Bronchial epithelial cell (primary cell): ENCODE measurements around the gene PSMB7. TPM values are rescaled to one million over a fixed set of nuclear protein-coding genes. Genes with fewer than 3 reads are reported as not detected.
A peak's percentile ranks its signal among the peaks of the same experiment; 100 is the strongest.

Experiments
- DNase-seq: peaks from one replicate; pipeline ENCODE4 v3.0.0-alpha.2; 2010; ENCODE audit warnings: low read depth
- FAIRE-seq: peaks from 2 replicates; lab custom pipeline; 2011; peaks lifted over from hg19 to GRCh38; lab: Jason Lieb, UNC
- H3K27me3 ChIP-seq: 2 replicates; pipeline ENCODE4 v1.5.1; 2011; ENCODE audit warnings: low read length; ENCODE audit not compliant: control insufficient read depth, insufficient read depth
- H3K36me3 ChIP-seq: 2 replicates; pipeline ENCODE4 v1.5.1; 2011; ENCODE audit warnings: low read length; ENCODE audit not compliant: control insufficient read depth, insufficient read depth
- H3K4me3 ChIP-seq: 2 replicates; pipeline ENCODE4 v1.5.1; 2011; ENCODE audit warnings: mild to moderate bottlenecking, low read depth, low read length, control low read depth
- total RNA-seq: library from RNA; depleted of rRNA; stranded (reverse); fragments of >200 nt; gene quantifications from 2 replicates; pipeline ENCODE4 v1.2.1, GENCODE V29; 2014
- TF ChIP-seq, protein P1 (sequence below): IDR thresholded peaks from 2 replicates; pipeline ENCODE4 v1.5.1; 2011; ENCODE audit warnings: mild to moderate bottlenecking, moderate library complexity, low read length, control low read depth, inconsistent platforms; ENCODE audit not compliant: insufficient read depth, severe bottlenecking

The PSMB7 gene
- total RNA-seq, 1 donor from 2014 or later, result 335 TPM

GRCh38 chr9:124452841-124453585 is 37.8 kb upstream of the PSMB7 start:
- no peak for FAIRE-seq
- TF ChIP-seq, protein P1, sequence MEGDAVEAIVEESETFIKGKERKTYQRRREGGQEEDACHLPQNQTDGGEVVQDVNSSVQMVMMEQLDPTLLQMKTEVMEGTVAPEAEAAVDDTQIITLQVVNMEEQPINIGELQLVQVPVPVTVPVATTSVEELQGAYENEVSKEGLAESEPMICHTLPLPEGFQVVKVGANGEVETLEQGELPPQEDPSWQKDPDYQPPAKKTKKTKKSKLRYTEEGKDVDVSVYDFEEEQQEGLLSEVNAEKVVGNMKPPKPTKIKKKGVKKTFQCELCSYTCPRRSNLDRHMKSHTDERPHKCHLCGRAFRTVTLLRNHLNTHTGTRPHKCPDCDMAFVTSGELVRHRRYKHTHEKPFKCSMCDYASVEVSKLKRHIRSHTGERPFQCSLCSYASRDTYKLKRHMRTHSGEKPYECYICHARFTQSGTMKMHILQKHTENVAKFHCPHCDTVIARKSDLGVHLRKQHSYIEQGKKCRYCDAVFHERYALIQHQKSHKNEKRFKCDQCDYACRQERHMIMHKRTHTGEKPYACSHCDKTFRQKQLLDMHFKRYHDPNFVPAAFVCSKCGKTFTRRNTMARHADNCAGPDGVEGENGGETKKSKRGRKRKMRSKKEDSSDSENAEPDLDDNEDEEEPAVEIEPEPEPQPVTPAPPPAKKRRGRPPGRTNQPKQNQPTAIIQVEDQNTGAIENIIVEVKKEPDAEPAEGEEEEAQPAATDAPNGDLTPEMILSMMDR, result no peak
- Histone ChIP-seq H3K36me3 (no peaks in the 10 kb centered on the region), H3K27me3 (no peaks in the 10 kb centered on the region), H3K4me3 (peak overlapping the region; percentile 14)
- DNase-seq, result no peak

DNA sequence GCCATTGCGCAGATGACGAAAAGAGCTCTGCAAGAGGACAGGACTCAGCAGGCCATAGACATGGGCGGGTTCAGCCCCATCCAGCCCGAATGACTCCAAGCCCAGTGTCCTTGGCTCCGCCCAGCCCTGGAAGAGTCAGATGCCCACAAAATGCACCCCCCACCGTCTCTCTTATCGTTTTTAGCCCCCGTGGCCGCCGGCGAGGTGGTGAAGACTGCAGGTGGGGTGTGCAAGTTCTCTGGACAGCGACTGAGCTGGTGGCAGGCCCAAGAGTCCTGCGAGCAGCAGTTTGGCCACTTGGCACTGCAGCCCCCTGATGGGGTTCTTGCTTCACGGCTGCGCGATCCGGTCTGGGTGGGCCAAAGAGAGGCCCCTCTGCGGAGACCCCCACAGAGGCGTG is 37.1 kb upstream of the PSMB7 start:
- TF ChIP-seq, protein P1, result no peak
- no peaks in the 10 kb centered on the region for H3K27me3 ChIP-seq
- FAIRE-seq, result no peak
- no peak for DNase-seq
- no peaks in the 10 kb centered on the region for H3K36me3 ChIP-seq
- no peak overlapping the region for H3K4me3 ChIP-seq

GRCh38 chr9:124450931-124451661 is 35.9 kb upstream of the PSMB7 start:
- Histone ChIP-seq H3K36me3 (no peaks in the 10 kb centered on the region), H3K4me3 (no peak overlapping the region), H3K27me3 (no peaks in the 10 kb centered on the region)
- DNase-seq, result no peak
- TF ChIP-seq, protein P1, result no peak
- no peak for FAIRE-seq

DNA sequence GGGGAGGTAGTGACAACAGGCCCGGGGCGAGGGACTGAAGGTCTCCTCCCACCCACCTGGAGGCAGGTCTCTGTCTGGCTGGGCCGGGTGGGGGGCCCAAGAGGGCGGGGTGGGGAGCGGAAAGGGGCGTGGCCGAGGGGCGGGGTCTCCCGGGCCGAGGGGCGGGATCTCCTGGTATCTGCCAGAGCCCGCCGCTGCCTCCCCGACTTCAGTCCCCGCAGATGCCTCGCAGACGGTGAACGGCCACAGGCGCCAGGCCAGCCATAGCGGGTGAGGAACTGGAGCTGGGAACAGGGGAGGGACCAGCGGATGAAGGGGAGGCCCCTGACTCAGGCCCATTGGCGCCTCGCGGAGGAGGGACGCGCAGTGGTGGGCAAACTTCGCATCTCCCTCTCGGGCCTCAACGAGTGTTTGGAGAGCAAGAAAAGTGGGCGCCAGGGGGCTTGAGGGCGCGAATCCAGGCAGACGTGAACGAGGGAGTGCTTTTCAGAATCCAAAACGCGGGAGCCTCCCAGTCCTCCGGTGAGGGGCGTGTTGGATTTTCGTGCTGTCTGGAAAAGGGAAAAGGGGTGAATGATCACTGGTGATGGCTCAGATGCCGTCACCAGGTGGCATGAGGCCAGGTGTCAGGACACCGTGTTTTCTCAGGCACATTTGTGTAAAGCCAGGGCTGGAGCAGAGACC is 35.1 kb upstream of the PSMB7 start, which contains the start of gene ADGRD2:
Gene ADGRD2 (plus strand): TSS at position 211 of the 684 bp plus-strand sequence. CDS start 1,216 bp downstream, outside the sequence.
- DNase-seq, result peak; percentile 43
- Histone ChIP-seq H3K4me3 (peak within 1 kb of the TSS; percentile 17), H3K36me3 (no peaks in the 10 kb centered on the region), H3K27me3 (no peaks in the 10 kb centered on the region)
- no peak for FAIRE-seq
- TF ChIP-seq, protein P1, result no peak

GRCh38 chr9:124449381-124450151 is 34.3 kb upstream of the PSMB7 start:
- H3K27me3 ChIP-seq, result no peaks in the 10 kb centered on the region
- no peak overlapping the region for H3K4me3 ChIP-seq
- peak; percentile 76 for DNase-seq
- FAIRE-seq, result peak; percentile 82
- H3K36me3 ChIP-seq, result no peaks in the 10 kb centered on the region
- TF ChIP-seq, protein P1, result no peak
